ENCODE results near the gene EIF6.

DNA sequence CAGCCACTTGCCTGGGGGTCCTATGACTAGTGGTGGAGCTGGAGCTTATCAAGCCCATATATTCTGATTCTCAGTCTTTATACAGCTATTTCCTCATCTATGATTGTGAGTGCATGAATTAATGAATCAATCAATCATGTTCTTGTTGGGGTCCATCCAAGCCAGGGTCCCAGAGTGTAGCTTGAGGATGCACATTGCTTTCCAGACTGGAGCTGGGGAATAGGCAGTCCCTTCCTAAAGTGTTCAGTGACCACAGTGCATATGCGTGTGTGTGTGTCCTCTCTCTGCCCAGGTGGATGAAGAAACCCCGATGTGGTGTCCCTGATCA lies 33.0 kb downstream of the EIF6 start:
- TF ChIP-seq POLR2AphosphoS5 (IDR thresholded peaks at IDR 0.05; ENCODE audit: low read depth, low read length) (no peak), POLR2A (IDR thresholded peaks at IDR 0.05; ENCODE audit: low read depth, low read length) (no peak), TAF1 (IDR thresholded peaks at IDR 0.05; ENCODE audit: borderline replicate concordance, low read depth, low read length) (no peak)

Measured in GM12892 (cell line).